ENCODE results near the gene C17orf75. TPM values are rescaled to one million over a fixed set of nuclear protein-coding genes. Genes with fewer than 3 reads are reported as not detected.

The C17orf75 gene
- total and polyA plus RNA-seq, 9 donors, result 13.4 to 23.8 (median 22.6) TPM

DNA sequence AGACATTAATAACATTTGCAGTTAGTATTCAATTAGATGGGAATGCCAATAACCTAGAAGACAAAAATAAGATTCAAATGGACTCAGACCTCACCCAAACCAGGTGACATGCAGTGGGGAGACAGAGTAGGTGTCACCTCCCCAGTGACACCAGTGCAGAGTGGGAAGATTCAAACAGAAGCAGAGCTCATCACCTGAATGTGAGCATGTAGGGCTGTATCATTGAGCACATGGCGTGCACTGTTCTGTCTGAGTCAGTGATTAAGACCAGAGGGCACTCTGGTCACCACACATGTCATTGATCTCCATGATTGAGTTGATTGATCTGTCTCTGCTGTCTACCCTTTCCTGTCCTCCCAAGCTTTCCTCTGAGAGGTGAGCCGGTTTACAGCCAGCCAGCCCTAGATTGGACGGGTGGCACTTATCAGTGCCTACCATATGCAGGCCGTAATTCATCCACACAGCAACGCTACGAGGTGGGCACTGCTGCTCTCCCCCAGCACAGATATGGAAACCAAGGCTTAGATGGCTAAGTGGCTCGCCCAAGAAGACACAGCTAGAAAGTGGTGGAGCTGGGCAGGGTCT is 42.3 kb downstream of the C17orf75 start:
- H3K4me3 ChIP-seq, result no peak overlapping the region
- WGBS, 3 donors, result 88 to 94% (median 90%) methylated on average over 7 of the region's 7 CpGs
- intact Hi-C loops (cut with DNase I), result no loop called here
- H3K36me3 ChIP-seq, result no peaks in the 10 kb centered on the region
- no peaks in the 10 kb centered on the region for H3K9me3 ChIP-seq
- H3K27me3 ChIP-seq, result no peaks in the 10 kb centered on the region
- no peak for DNase-seq
- H3K4me1 ChIP-seq (ENCODE audit: insufficient read depth), result no peaks in the 10 kb centered on the region
- TF ChIP-seq CTCF (IDR thresholded peaks at IDR 0.05) (no peak), POLR2A (IDR thresholded peaks at IDR 0.05) (no peak), EP300 (IDR thresholded peaks at IDR 0.05) (no peak)
- H3K27ac ChIP-seq, result no peak overlapping the region

DNA sequence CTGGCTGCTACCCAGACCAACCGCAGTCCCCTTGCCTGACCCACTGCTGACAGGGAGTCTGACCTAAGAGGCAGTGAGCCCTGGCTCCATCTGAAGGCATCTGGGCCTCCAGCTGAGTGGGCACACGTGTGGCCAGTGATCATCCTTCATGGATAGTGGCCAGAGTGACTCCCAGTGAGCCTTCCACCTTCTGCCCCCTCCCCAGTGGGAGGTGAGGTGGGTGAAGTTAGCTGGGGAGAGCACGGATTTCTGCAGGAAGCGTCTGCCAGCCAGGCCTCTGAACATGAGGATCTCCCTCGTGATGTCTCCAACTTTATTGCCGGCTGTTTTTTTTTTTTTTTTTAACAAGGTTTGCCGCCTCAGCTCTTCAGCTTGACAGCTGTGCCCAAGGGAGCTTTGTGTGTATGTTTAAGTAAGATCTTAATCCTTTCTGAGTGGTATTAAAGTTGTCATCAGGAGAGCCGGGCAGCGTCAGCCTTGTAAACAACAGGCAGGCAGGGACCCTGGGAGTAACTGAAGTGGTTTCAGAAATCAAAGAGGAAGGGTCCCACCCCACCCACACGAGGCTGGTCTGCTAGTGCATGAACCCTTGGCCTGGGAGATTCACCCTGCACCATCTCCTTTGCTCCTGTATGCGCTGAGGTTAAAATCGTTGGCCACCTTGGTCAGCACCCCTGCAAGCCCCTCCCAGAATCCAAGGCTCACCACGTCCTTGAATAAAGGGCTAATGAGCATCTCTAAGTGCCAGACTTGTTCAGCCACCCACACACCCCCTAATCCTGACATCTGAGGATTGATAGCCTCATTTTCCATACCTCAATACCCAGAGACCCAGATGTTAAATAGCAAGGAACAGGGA is 43.0 kb downstream of the C17orf75 start:
- DNase-seq, result no peak
- WGBS, 3 donors, result 58 to 65% (median 65%) methylated on average over 13 of the region's 13 CpGs
- no peak for TF ChIP-seq POLR2A (IDR thresholded peaks at IDR 0.05)
- TF ChIP-seq EP300 (IDR thresholded peaks at IDR 0.05), result no peak
- TF ChIP-seq CTCF (IDR thresholded peaks at IDR 0.05), result no peak
- H3K4me3 ChIP-seq, result no peak overlapping the region
- H3K36me3 ChIP-seq, result no peaks in the 10 kb centered on the region
- H3K27me3 ChIP-seq, result no peaks in the 10 kb centered on the region
- H3K9me3 ChIP-seq, result no peaks in the 10 kb centered on the region
- H3K27ac ChIP-seq, result no peak overlapping the region
- H3K4me1 ChIP-seq (ENCODE audit: insufficient read depth), result no peaks in the 10 kb centered on the region
- intact Hi-C loops (cut with DNase I), result no loop called here

- DNase-seq, result no peak
Observed at GRCh38 chr17:32298298-32298697, 43.7 kb downstream of the C17orf75 start.

GRCh38 chr17:32297860-32298259 is 44.1 kb downstream of the C17orf75 start:
- intact Hi-C loops (cut with DNase I), result no loop called here
- no peaks in the 10 kb centered on the region for H3K36me3 ChIP-seq
- 87 to 96% (median 92%) methylated on average over 6 of the region's 6 CpGs for WGBS, 3 donors
- H3K9me3 ChIP-seq, result no peaks in the 10 kb centered on the region
- H3K4me3 ChIP-seq, result no peak overlapping the region
- H3K4me1 ChIP-seq (ENCODE audit: insufficient read depth), result no peaks in the 10 kb centered on the region
- DNase-seq, result no peak
- H3K27me3 ChIP-seq, result no peaks in the 10 kb centered on the region
- no peak overlapping the region for H3K27ac ChIP-seq
- TF ChIP-seq CTCF (IDR thresholded peaks at IDR 0.05) (no peak), EP300 (IDR thresholded peaks at IDR 0.05) (no peak), POLR2A (IDR thresholded peaks at IDR 0.05) (no peak)

More at GRCh38 chr17:32298298-32298697, 43.7 kb downstream of the C17orf75 start:
- H3K9me3 ChIP-seq, result no peaks in the 10 kb centered on the region
- H3K27ac ChIP-seq, result no peak overlapping the region
- intact Hi-C loops (cut with DNase I), result no loop called here
- no peaks in the 10 kb centered on the region for H3K36me3 ChIP-seq
- H3K4me3 ChIP-seq, result no peak overlapping the region
- 83 to 84% (median 83%) methylated on average over 6 of the region's 6 CpGs for WGBS, 3 donors
- H3K27me3 ChIP-seq, result no peaks in the 10 kb centered on the region
- TF ChIP-seq EP300 (IDR thresholded peaks at IDR 0.05), result no peak
- TF ChIP-seq CTCF (IDR thresholded peaks at IDR 0.05), result no peak
- no peak for TF ChIP-seq POLR2A (IDR thresholded peaks at IDR 0.05)
- H3K4me1 ChIP-seq (ENCODE audit: insufficient read depth), result no peaks in the 10 kb centered on the region
